RWPE1 (cell line): ENCODE results near the gene S100A13.
A peak's percentile ranks its signal among the peaks of the same experiment; 100 is the strongest.
"Not testable (repeated sequence)": the region's sequence is repeated elsewhere in the genome, so short reads cannot be mapped to it uniquely, and the experiment has no call there.

Experiments
- CTCF ChIA-PET: fragments of 350-600 bp; sonication (Branson Sonifier 250); formaldehyde crosslinking; extraction: SDS; loops from one replicate; lab custom pipeline; 2021; lab: Yijun Ruan, JAX
- POLR2A ChIA-PET: fragments of 400-600 bp; formaldehyde crosslinking; extraction: SDS; loops from one replicate; lab custom pipeline; 2020; ENCODE audit warnings: antibody characterized with exemption; ENCODE audit not compliant: low non-redundant PET; lab: Yijun Ruan, JAX
- DNase-seq: peaks from one replicate; pipeline ENCODE4 v3.0.0; 2012; ENCODE audit warnings: low spot score
- H3K27ac ChIP-seq: fragments of 450-650 bp; 2 replicates; pipeline ENCODE4 v1.5.1; 2017
- TF ChIP-seq, protein P1 (sequence below): fragments of 450-650 bp; conservative IDR thresholded peaks from 2 replicates; pipeline ENCODE4 v1.5.1; 2017; ENCODE audit warnings: low read depth, mild to moderate bottlenecking

The S100A13 gene

GRCh38 chr1:153626904-153627714, at the start of gene S100A13:
Gene S100A13 (minus strand): TSS chr1:153627505. CDS start chr1:153626472, 1,033 bp downstream.
- CTCF ChIA-PET: interaction anchor here (0.7 to 1.9 kb wide), 6 partner anchors 9 to 117 kb away, joined by 3 to 12 read pairs (median 4); no protein-coding TSS in a partner anchor
- H3K27ac ChIP-seq: peak within 1 kb of the TSS; percentile 94
- DNase-seq: peak; percentile 82
- TF ChIP-seq, protein P1, sequence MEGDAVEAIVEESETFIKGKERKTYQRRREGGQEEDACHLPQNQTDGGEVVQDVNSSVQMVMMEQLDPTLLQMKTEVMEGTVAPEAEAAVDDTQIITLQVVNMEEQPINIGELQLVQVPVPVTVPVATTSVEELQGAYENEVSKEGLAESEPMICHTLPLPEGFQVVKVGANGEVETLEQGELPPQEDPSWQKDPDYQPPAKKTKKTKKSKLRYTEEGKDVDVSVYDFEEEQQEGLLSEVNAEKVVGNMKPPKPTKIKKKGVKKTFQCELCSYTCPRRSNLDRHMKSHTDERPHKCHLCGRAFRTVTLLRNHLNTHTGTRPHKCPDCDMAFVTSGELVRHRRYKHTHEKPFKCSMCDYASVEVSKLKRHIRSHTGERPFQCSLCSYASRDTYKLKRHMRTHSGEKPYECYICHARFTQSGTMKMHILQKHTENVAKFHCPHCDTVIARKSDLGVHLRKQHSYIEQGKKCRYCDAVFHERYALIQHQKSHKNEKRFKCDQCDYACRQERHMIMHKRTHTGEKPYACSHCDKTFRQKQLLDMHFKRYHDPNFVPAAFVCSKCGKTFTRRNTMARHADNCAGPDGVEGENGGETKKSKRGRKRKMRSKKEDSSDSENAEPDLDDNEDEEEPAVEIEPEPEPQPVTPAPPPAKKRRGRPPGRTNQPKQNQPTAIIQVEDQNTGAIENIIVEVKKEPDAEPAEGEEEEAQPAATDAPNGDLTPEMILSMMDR: peak; percentile 68; the same call in 1 of the 2 replicates
- POLR2A ChIA-PET: interaction anchor here (1.0 to 5.5 kb wide), 3 partner anchors 13 to 55 kb away, joined by 3 to 56 read pairs (median 4); partner anchors contain the start of genes S100A14 and S100A16

GRCh38 chr1:153673511-153673910, 46.2 kb upstream of the S100A13 start:
- ChIA-PET CTCF (no interaction called here), POLR2A (no interaction called here)
- TF ChIP-seq, protein P1: no peak
- H3K27ac ChIP-seq: no peak overlapping the region
- DNase-seq: no peak

- POLR2A ChIA-PET: interaction anchor here (0.7 kb wide), 1 partner anchor 94 kb away, joined by 4 read pairs; no protein-coding TSS in a partner anchor
- DNase-seq: not testable (repeated sequence)
- CTCF ChIA-PET: interaction anchor here (0.6 to 1.5 kb wide), 2 partner anchors 99 to 321 kb away, joined by 6 read pairs; no protein-coding TSS in a partner anchor
- peak overlapping the region; percentile 90 for H3K27ac ChIP-seq
Measured at GRCh38 chr1:153671628-153672353, 44.5 kb upstream of the S100A13 start.

DNA sequence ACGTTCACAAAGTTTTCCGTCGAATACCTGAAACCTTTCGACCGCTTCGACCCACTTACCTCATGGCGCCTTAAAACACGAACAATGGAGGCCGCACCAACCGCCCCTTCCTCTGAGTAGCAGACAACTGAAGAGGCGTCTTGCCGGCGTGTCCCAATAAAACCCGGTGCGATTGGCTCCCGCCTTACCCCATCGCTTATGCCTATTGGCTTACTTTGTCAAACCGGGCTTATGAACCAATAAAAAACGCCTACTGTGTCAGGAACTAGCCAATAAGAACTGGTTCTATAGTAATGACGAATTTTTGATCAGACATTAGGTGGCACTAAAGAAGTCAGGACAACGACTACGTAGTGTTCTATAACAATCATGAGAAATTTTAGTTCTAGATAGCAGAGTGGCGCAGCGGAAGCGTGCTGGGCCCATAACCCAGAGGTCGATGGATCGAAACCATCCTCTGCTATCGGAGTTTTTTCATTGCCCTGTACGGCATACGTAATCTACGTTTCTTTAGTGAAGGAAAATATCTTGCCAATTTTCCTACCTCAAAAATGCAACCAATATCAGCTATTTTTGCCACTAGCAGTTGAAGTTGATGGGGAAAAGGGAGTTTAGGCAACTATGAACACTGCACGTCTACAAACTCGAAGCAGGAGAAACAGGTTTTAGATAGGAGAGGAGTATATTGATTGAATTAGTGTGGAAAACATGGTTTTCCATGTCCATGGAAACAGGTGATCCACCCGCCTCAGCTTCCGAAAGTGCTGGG, 43.7 kb upstream of the S100A13 start, which contains the start of gene ILF2:
ILF2 (minus strand) TSS at position 135 of the 769 bp plus-strand sequence; CDS start at position 64, 71 bp downstream.
- POLR2A ChIA-PET: interaction anchor here (0.6 kb wide), 1 partner anchor 293 kb away, joined by 4 read pairs; the partner anchor contains the start of gene SLC39A1
- CTCF ChIA-PET: interaction anchor here (0.6 to 1.5 kb wide), 2 partner anchors 98 to 322 kb away, joined by 6 read pairs; no protein-coding TSS in a partner anchor
- peak within 1 kb of the TSS; percentile 90 for H3K27ac ChIP-seq
- TF ChIP-seq, protein P1: no peak
- DNase-seq: peak; percentile 100

- POLR2A ChIA-PET: no interaction called here
- no peak for DNase-seq
- TF ChIP-seq, protein P1: no peak
- CTCF ChIA-PET: no interaction called here
- peak overlapping the region; percentile 75 for H3K27ac ChIP-seq
Measured at GRCh38 chr1:153670257-153670858, 43.1 kb upstream of the S100A13 start.

DNA sequence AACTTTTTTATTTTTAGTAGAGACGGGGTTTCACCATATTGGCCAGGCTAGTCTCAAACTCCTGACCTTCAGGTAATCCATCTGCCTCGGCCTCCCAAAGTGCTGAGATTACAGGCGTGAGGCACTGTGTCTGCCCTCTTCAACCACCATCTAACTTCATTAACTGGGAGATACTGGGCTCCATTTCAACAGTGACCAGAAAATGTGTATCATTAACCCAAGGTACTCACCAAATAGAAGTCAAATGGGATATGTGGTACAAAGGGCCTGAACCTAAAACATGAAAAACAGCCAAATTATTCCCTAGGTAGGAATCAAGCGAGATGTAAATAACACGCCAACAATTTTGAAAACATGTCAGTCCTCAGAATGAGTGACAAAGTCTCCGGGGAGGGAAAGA, 42.3 kb upstream of the S100A13 start:
- POLR2A ChIA-PET: no interaction called here
- no peak for DNase-seq
- no peak overlapping the region for H3K27ac ChIP-seq
- TF ChIP-seq, protein P1: no peak
- CTCF ChIA-PET: no interaction called here

DNA sequence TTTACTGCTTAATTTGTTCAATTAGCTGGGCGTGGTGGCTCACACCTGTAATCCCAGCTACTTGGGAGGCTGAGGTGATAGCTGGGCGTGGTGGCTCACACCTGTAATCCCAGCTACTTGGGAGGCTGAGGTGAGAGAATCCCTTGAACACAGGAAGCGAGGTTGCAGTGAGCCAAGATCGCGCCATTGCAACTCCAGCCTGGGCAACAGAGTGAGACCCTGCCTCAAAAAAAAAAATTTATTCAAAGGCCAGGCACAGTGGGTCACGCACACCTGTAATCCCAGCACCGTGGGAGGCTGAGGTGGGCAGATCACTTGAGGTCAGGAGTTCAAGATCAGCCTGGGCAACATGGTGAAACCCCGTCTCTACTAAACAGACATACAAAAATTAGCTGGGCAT, 41.4 kb upstream of the S100A13 start:
- CTCF ChIA-PET, DNase-seq, POLR2A ChIA-PET: not testable (repeated sequence)
- H3K27ac ChIP-seq: peak overlapping the region; percentile 33
